Nephron progenitor cell (in vitro differentiated cells): ENCODE data around the gene FAT4.

Experiments used
- DNase-seq: peaks from one replicate; pipeline ENCODE4 v3.0.0; 2021
- H3K27ac Mint-ChIP-seq: 2 replicates; pipeline ENCODE4 v1.8.0; 2021; ENCODE audit warnings: mild to moderate bottlenecking, moderate library complexity, mixed read lengths
- H3K27me3 Mint-ChIP-seq: 2 replicates; pipeline ENCODE4 v1.8.0; 2021; ENCODE audit warnings: mild to moderate bottlenecking, low read depth, mixed read lengths; ENCODE audit not compliant: poor library complexity
- H3K36me3 Mint-ChIP-seq: 2 replicates; pipeline ENCODE4 v1.8.0; 2021; ENCODE audit warnings: low read depth, mixed read lengths
- H3K4me1 Mint-ChIP-seq: 2 replicates; pipeline ENCODE4 v1.8.0; 2021; ENCODE audit warnings: mixed read lengths
- H3K4me3 Mint-ChIP-seq: 2 replicates; pipeline ENCODE4 v1.8.0; 2021; ENCODE audit warnings: mild to moderate bottlenecking, moderate library complexity, mixed read lengths
- H3K9me3 Mint-ChIP-seq: 2 replicates; pipeline ENCODE4 v1.8.0; 2021; ENCODE audit warnings: mild to moderate bottlenecking, moderate library complexity, mixed read lengths
- TF ChIP-seq, protein P1 (sequence below): fragments of 200-600 bp; sonication (generic); IDR thresholded peaks from 2 replicates; pipeline ENCODE4 v1.5.0; 2021; ENCODE audit warnings: antibody characterized with exemption

Gene FAT4

DNA sequence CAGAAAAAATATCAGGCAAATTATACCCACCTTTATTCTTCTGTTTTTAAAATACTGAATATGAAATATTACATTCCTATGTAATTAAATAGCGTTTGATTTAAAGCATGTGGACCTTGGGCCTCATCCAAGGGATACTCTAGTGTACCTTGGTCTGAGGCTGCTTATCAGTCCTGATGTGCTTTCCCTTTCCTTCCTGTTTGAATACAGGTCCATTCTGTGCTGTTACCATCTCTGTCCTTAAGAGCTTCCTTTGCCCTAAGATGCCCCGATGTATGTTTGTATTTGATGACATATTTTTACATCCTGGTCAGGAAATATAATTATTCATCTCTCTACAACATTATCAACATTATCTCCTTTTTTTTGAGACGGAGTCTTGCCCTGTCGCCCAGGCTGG lies 24.1 kb downstream of the FAT4 start:
- Mint-ChIP-seq H3K27ac (no peak overlapping the region), H3K9me3 (no peaks in the 10 kb centered on the region), H3K36me3 (no peaks in the 10 kb centered on the region), H3K27me3 (no peaks in the 10 kb centered on the region), H3K4me1 (no peaks in the 10 kb centered on the region), H3K4me3 (no peak overlapping the region)
- DNase-seq: no peak
- TF ChIP-seq, protein P1, sequence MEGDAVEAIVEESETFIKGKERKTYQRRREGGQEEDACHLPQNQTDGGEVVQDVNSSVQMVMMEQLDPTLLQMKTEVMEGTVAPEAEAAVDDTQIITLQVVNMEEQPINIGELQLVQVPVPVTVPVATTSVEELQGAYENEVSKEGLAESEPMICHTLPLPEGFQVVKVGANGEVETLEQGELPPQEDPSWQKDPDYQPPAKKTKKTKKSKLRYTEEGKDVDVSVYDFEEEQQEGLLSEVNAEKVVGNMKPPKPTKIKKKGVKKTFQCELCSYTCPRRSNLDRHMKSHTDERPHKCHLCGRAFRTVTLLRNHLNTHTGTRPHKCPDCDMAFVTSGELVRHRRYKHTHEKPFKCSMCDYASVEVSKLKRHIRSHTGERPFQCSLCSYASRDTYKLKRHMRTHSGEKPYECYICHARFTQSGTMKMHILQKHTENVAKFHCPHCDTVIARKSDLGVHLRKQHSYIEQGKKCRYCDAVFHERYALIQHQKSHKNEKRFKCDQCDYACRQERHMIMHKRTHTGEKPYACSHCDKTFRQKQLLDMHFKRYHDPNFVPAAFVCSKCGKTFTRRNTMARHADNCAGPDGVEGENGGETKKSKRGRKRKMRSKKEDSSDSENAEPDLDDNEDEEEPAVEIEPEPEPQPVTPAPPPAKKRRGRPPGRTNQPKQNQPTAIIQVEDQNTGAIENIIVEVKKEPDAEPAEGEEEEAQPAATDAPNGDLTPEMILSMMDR: no peak

DNA sequence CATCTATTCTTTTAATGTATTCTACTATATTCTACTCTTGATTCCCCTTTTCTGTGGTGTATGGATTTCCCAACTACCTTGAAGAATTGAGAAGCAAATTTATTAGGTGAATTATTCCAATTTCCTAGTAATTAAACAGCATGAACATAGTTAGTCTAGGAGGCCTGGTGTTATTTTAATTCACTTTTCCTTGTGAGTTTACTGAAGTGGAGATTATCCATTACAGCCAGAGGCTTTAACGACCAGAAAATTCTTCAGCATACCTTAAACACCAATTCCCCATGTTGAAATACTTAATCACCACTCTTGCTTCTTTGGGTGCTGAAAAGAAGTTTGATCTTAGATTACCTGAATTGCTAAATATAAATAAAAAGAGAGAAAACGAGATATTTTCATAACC lies 29.4 kb downstream of the FAT4 start:
- no peaks in the 10 kb centered on the region for H3K9me3 Mint-ChIP-seq
- H3K27ac Mint-ChIP-seq: no peak overlapping the region
- DNase-seq: no peak
- TF ChIP-seq, protein P1: no peak
- H3K4me3 Mint-ChIP-seq: no peak overlapping the region
- H3K36me3 Mint-ChIP-seq: no peaks in the 10 kb centered on the region
- H3K27me3 Mint-ChIP-seq: no peaks in the 10 kb centered on the region
- no peaks in the 10 kb centered on the region for H3K4me1 Mint-ChIP-seq

DNA sequence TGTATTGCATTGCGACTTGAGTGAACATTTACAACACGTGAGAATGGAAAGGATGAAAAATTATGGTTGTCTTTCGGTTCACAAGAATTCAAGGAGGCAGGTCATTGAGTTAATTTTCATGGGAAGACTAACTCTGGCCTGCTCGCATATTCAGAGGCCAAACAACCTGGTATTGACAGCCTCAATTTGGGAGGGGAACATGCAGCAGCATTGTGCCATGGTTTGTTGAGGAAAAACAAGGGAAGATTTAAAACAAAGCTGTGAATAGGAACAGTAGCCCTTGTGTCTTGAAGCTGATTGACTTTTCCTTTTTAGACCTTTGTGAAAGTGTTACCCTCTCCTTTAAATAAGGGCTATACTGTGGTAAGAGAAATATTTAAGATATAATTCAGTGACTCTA lies 31.9 kb downstream of the FAT4 start:
- H3K36me3 Mint-ChIP-seq: no peaks in the 10 kb centered on the region
- TF ChIP-seq, protein P1: no peak
- no peaks in the 10 kb centered on the region for H3K27me3 Mint-ChIP-seq
- H3K27ac Mint-ChIP-seq: no peak overlapping the region
- no peak overlapping the region for H3K4me3 Mint-ChIP-seq
- no peaks in the 10 kb centered on the region for H3K9me3 Mint-ChIP-seq
- no peaks in the 10 kb centered on the region for H3K4me1 Mint-ChIP-seq
- no peak for DNase-seq

DNA sequence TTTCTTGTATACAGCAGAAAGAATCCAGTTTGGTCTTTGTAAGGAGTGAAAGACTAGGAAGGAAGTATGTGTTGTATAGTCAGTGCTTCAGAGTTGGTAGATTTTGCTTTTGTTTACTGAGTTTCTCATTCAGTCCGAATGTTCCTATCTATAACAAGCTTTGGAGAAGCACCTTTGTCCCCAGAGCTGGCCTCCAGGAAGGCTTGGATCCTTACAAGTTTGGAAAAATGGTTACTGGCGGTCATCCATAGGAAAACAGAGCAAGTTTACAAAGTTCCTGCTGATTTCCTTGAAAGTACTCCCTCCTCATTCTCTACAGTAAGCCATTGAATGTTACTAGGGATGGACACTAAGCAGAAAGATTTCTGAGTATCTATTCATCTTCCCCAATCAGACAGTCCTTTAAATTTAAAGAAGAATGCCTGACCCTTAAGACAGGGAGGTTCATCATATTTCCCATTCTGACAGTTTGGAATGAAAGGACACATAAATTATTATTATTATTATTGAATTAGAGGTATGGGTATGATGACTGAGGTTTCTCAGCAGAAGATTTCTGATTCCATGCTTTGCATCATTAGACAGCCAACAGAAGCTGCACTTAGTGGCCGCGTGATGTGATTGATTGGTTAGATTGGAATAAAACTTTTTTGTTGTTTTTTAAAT lies 35.8 kb downstream of the FAT4 start:
- no peak overlapping the region for H3K4me3 Mint-ChIP-seq
- no peak overlapping the region for H3K27ac Mint-ChIP-seq
- H3K27me3 Mint-ChIP-seq: no peaks in the 10 kb centered on the region
- no peaks in the 10 kb centered on the region for H3K9me3 Mint-ChIP-seq
- no peak for DNase-seq
- TF ChIP-seq, protein P1: no peak
- H3K36me3 Mint-ChIP-seq: no peaks in the 10 kb centered on the region
- H3K4me1 Mint-ChIP-seq: no peaks in the 10 kb centered on the region

DNA sequence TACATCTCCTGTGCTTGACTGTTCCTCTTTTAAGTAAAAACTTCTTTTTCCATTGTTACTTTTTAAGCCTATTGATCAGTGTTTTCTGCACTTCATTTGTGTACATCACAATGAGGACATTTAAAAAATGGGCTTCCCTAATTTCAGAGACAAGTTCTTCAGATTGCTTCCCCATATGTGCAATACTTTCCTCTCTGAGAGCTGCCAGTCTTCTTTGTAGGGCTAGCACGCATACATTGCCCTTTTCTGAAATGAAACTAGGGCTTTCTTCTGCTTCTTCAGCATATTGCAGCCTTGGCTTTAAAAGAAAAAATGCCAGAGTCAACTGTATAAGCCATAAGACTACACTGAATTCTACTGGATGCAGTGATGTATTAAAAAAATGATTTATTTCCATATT lies 37.8 kb downstream of the FAT4 start:
- Mint-ChIP-seq H3K4me3 (no peak overlapping the region), H3K27ac (no peak overlapping the region)
- DNase-seq: no peak

DNA sequence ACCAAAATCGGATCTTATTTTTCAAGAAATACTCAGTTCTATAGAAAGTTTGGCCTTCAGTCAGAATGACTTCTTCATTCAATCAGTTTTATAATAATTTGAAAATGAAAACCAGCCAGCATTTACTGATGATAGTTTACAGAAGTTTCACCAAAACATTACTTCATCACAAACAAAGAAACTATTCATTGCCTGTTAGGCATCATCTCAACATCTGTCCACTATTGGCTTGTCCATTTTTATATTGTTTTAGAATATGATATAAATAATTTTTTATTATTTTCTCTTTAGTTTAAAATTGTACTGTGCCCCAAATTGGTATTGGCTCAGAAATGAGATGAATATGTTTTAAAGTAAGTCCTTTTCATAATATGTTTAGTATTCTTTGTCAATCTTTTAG lies 38.4 kb downstream of the FAT4 start:
- Mint-ChIP-seq H3K4me1 (peaks cover 5% of the 10 kb centered on the region), H3K9me3 (no peaks in the 10 kb centered on the region), H3K4me3 (no peak overlapping the region), H3K27me3 (no peaks in the 10 kb centered on the region), H3K36me3 (no peaks in the 10 kb centered on the region), H3K27ac (no peak overlapping the region)
- no peak for DNase-seq
- TF ChIP-seq, protein P1: no peak

More for the DNA sequence above, 37.8 kb downstream of the FAT4 start:
- Mint-ChIP-seq H3K36me3 (no peaks in the 10 kb centered on the region), H3K4me1 (peaks cover 1% of the 10 kb centered on the region), H3K9me3 (no peaks in the 10 kb centered on the region), H3K27me3 (no peaks in the 10 kb centered on the region)
- TF ChIP-seq, protein P1: no peak
